Ishikawa (cell line): Measurements from ENCODE around the gene HMMR.

Experiments
- CEBPB ChIP-seq: IDR thresholded peaks from 2 replicates; pipeline ENCODE4 v1.6.1; 2012
- CREB1 ChIP-seq: IDR thresholded peaks from 2 replicates; pipeline ENCODE4 v1.6.1; 2012; ENCODE audit warnings: low read depth
- EGR1 ChIP-seq: IDR thresholded peaks from 2 replicates; pipeline ENCODE4 v1.6.1; 2012
- EP300 ChIP-seq: IDR thresholded peaks from 2 replicates; pipeline ENCODE4 v1.6.1; 2012; ENCODE audit warnings: borderline replicate concordance
- FOXM1 ChIP-seq: IDR thresholded peaks from 2 replicates; pipeline ENCODE4 v1.6.1; 2012; ENCODE audit warnings: low read depth, borderline replicate concordance
- MAX ChIP-seq: IDR thresholded peaks from 2 replicates; pipeline ENCODE4 v1.6.1; 2012
- NFIC ChIP-seq: IDR thresholded peaks from 2 replicates; pipeline ENCODE4 v1.6.1; 2012
- RAD21 ChIP-seq: IDR thresholded peaks from 2 replicates; pipeline ENCODE4 v1.6.1; 2012; ENCODE audit warnings: low read depth
- REST ChIP-seq: IDR thresholded peaks from 2 replicates; pipeline ENCODE4 v1.6.1; 2012; ENCODE audit warnings: low read depth, mild to moderate bottlenecking
- TAF1 ChIP-seq: IDR thresholded peaks from 2 replicates; pipeline ENCODE4 v1.6.1; 2012; ENCODE audit warnings: low read depth, mild to moderate bottlenecking
- TCF12 ChIP-seq: IDR thresholded peaks from 2 replicates; pipeline ENCODE4 v1.6.1; 2012; ENCODE audit warnings: low read depth
- TEAD4 ChIP-seq: IDR thresholded peaks from 2 replicates; pipeline ENCODE4 v1.6.1; 2012
- USF1 ChIP-seq: IDR thresholded peaks from 2 replicates; pipeline ENCODE4 v1.6.1; 2012
- YY1 ChIP-seq: IDR thresholded peaks from 2 replicates; pipeline ENCODE4 v1.6.1; 2012; ENCODE audit warnings: low read depth
- ZBTB7A ChIP-seq: IDR thresholded peaks from 2 replicates; pipeline ENCODE4 v1.6.1; 2012; ENCODE audit warnings: low read depth

The HMMR gene, protein sequence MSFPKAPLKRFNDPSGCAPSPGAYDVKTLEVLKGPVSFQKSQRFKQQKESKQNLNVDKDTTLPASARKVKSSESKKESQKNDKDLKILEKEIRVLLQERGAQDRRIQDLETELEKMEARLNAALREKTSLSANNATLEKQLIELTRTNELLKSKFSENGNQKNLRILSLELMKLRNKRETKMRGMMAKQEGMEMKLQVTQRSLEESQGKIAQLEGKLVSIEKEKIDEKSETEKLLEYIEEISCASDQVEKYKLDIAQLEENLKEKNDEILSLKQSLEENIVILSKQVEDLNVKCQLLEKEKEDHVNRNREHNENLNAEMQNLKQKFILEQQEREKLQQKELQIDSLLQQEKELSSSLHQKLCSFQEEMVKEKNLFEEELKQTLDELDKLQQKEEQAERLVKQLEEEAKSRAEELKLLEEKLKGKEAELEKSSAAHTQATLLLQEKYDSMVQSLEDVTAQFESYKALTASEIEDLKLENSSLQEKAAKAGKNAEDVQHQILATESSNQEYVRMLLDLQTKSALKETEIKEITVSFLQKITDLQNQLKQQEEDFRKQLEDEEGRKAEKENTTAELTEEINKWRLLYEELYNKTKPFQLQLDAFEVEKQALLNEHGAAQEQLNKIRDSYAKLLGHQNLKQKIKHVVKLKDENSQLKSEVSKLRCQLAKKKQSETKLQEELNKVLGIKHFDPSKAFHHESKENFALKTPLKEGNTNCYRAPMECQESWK

DNA sequence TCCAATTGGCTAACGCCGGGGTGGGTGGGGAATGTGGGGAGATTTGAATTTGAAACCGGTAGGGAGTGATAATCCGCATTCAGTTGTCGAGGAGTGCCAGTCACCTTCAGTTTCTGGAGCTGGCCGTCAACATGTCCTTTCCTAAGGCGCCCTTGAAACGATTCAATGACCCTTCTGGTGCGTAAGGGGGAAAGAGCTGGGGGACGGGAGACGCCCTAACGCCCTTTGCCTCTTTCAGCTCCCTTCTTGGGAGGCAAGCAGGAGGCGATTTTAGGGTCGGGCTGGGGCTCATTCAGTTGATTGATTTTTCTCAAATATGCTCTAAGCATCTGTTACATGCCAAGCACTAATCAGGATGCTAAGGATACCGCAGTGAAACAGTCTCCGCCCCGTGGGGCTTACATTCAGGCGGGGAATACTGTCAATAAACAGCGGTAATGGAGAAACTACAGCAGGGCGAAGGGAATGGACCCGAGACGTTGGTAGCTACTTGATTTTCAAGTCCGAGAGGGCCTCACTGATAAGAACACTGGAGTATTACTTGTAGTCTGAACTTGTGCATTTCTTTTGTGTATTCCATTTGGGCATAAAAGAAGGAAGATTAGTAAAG, at the start of gene HMMR:
TSS of gene HMMR (plus strand) at position 71 of the 610 bp plus-strand sequence. CDS start at position 132, 61 bp downstream.
- no peak for TF ChIP-seq YY1
- TF ChIP-seq NFIC, result no peak
- peak; percentile 31; the same call in 1 of the 2 replicates for TF ChIP-seq MAX
- peak; percentile 20; the same call in 1 of the 2 replicates for TF ChIP-seq TEAD4
- TF ChIP-seq FOXM1, result peak; percentile 92
- peak; percentile 49; the same call in 1 of the 2 replicates for TF ChIP-seq TAF1

DNA sequence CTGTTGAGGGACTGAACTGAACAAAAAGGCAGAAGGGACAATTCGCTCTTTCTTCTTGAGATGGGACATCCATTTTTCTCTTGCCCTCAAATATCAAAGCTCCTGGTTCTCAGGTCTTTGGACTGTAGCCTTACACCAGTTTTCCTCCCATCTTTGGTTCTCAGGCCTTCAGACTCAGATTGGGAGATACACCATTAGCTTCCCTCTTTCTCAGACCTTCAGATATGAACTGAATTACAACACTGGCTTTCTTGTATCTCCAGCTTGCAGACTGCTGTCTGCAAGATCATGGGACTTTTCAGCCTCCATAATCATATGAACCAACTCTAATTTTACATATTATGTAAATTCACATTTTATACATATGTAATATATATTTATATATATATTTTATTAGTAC, 35.6 kb upstream of the HMMR start:
- TF ChIP-seq EP300, result no peak
- TF ChIP-seq TEAD4, result no peak
- no peak for TF ChIP-seq REST
- no peak for TF ChIP-seq EGR1
- no peak for TF ChIP-seq FOXM1
- no peak for TF ChIP-seq TAF1
- TF ChIP-seq TCF12, result no peak
- no peak for TF ChIP-seq NFIC
- no peak for TF ChIP-seq CEBPB
- TF ChIP-seq YY1, result no peak
- no peak for TF ChIP-seq RAD21
- no peak for TF ChIP-seq MAX

DNA sequence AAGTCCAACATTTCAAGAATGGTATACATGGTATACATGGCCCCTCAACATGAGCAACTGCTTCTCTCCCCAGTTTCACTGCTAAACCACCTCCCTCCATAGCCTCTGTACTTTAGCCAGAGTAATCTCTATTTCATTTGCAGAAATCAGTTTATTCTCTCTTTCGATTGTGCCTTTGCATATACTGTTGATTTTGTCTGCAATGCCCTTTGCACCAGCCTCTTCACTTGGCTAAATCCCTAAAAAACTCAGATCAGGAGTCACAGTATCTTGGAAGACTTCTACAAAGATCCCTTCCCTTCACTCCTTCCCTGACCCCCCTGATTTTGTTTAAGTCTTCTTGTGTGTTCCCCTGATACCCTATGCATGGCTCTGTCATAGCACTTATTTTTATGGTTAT, 27.9 kb upstream of the HMMR start:
- TF ChIP-seq USF1 (no peak), CEBPB (no peak), CREB1 (no peak), FOXM1 (no peak), NFIC (no peak), MAX (no peak), RAD21 (no peak), REST (no peak), TEAD4 (no peak), TAF1 (no peak), ZBTB7A (no peak)

DNA sequence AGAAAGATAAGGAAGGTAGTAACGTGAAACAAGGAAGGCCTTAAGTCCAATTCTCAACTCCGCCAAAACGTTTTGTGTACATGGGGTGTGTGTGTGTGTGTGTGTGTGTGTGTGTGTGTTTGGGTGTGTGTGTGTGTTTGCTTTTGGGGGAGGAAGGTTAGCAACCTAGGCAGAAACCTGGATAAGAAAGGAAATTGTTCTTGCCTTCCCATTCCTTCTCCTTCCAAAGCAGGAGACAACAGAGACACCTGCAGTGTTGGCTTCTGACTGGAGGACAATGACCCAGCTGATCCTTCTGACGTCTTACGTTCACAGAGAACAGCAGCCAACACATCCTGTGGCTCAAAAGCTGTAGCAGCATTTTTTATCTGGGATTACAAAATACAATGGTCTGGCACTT, 27.2 kb upstream of the HMMR start:
- TF ChIP-seq YY1 (no peak), CREB1 (no peak), RAD21 (no peak), USF1 (no peak), REST (no peak), CEBPB (no peak), TCF12 (no peak), EGR1 (no peak), NFIC (no peak), MAX (no peak), TEAD4 (no peak), ZBTB7A (no peak), TAF1 (no peak), EP300 (no peak), FOXM1 (no peak)
